Ureter (tissue), 1 donor: ENCODE measurements around the gene POLR3GL. TPM values are rescaled to one million over a fixed set of nuclear protein-coding genes. Genes with fewer than 3 reads are reported as not detected.

ENCODE experiments used
- DNase-seq: peaks from one replicate; pipeline ENCODE4 v3.0.0-alpha.2; 2020; ENCODE audit warnings: low spot score
- total RNA-seq: library from RNA; stranded (reverse); gene quantifications from one replicate; pipeline ENCODE4 v1.2.4, GENCODE V29; 2023
- donor health status: DM: yes; HTN: yes; CAD: no.

The POLR3GL gene
- total RNA-seq, 1 donor from 2014 or later = 21.0 TPM

GRCh38 chr1:145992502-145992936 lies 28.0 kb downstream of the POLR3GL start:
- DNase-seq = no peak

DNA sequence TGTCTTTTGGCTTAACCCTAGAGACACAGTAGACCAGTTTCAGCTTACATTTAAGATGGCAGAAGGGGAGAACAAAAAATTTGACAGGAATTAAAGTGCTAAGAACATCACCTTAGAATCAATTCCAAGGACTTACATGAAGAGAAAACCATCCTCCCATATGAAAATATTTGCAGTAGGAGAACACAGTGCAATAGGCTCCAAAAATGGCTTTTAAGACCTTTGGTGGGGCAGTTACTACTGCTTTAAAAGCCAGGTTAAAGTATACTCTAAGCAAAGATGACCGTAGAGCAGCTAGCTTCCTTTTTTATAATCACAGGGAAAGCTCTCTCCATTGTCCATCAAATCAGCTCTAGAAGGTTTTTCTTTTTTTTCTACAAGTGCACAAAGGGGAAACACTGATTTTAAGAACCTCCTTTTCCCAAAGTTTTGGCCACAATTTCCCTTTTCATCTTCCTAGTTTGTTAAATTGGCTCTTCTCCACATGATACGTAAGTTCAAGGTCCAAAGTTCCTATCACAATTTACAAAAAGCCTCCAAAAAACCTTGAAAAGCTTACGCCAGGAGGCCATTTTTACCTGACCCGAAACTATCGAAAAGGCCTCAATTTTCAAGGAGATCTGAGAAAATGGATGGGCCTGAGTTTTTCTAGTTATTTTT lies 28.6 kb downstream of the POLR3GL start:
- no peak for DNase-seq

DNA sequence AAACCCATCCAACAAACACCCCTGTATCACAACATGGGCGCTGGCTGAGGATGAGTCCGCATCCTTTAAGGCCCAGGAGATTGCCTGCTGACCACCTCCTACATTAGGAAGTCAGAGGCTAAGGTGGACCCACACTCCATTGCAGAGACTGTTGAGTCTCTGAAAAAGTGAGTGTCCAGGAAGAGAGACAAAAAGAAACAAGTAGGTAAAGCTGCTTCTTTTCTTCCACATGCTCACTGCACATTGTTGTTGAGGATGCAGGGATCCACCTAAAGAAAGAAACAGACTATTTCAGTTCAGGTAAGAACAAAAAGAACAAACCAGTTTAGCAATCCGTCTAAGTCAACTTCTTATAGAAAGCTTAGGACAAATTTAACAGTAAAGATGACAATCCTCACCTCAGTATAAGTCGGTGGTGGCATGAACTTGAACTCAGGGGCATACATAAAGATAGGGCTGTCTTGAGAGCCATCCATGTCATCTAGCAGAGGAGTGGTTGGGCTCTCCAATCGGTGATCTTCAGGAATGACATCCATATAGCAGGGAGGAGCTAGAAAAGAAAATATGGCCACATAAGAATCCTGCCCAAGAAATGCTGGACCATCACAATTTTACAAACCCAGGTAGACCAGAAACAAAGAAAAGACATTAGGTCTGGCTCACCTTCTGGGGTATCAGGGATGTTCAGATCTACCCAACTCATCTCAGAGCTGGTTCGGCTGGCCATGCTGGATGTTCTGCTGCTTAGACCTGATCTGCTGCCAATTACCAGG lies 29.3 kb downstream of the POLR3GL start:
- no peak for DNase-seq

- DNase-seq = no peak
Observed at GRCh38 chr1:145994391-145995120, 30.1 kb downstream of the POLR3GL start.

DNA sequence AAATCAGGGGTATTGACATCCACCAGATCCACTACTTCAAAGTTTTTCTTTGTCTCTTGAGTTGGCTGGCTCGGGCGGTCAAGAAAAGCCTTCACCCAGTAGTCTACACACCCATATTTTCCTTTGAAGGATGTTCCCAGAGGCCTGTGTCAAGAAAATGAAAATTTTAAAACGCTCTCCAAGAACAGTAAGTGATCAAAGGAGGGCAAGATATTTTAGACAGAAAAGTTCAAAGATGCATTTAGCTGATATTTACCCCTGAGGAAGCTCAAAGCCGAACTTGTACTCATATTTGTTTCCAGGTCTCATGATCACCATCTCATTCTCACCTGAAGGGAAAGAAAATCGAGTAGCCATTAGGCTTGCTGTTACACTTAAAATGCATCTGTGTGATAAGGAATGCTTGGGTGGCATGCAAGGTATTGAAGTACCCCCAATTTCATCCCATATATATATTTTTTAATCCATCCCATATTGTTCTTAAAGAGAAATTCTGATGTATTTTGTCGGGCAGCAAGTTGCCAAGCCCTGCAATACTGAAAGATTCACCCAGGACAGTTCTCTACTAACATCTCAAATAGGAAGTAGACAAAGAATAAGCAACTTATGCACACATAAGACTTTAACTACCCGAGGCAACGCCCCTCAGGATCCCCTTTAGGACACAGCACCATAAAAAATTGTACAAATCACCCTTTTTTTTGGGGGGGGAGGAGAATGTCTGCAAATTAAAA lies 30.8 kb downstream of the POLR3GL start:
- DNase-seq = no peak

GRCh38 chr1:145995964-145996432 lies 31.5 kb downstream of the POLR3GL start:
- no peak for DNase-seq

GRCh38 chr1:145996433-145997015 lies 32.0 kb downstream of the POLR3GL start, which contains the start of gene TXNIP:
TSS of gene TXNIP (minus strand) at chr1:145996579. CDS start at chr1:145996266, 313 bp downstream.
- DNase-seq = peak; percentile 99

DNA sequence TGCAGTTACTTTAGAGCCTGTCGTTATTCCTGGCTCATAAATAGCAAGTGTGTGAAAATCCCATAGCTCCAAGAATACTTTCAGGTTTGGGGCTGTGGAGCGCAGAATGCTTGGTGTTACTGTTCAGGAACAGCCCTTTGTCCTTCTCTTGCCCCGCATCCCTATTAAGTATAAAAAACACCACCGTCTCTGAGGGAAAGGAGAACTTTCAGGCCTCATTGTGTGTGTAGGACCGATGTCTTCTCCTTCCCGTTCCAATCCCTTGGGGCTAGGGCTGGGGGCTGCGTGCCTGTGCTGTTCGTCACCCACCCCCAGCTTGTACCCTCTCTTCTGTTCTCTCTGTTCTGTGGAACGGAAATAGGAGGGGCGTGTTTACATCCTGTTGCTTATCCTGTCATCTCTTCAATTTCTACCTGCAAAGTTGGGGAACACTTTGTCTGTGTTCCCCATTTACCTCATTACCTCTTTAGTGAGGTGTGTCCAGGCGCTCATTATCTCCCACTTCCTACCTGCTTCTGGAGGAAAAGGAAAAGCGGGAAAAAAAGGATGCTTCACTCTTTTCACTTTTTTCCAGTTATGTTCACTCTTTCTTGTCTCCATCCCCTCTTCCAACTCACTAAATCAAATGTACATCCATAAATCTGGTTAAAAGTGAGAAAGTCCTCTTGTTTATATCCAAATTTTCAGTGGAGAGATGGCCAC lies 32.7 kb downstream of the POLR3GL start:
- no peak for DNase-seq

DNA sequence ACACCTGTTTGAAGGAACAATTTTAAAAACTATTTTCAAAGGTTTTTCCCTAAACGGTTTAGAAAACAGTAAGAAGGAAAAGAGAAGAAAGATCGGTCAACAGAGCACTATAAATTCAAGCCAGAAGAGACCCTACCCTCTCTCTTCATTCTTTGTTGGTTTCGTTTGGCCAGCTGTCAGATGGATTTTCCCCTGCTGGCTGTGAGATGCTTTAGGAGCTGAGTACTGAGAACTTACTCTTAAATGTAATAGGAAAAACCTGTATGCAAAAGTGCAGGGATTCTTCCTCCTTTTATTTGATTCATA lies 33.2 kb downstream of the POLR3GL start:
- no peak for DNase-seq

DNA sequence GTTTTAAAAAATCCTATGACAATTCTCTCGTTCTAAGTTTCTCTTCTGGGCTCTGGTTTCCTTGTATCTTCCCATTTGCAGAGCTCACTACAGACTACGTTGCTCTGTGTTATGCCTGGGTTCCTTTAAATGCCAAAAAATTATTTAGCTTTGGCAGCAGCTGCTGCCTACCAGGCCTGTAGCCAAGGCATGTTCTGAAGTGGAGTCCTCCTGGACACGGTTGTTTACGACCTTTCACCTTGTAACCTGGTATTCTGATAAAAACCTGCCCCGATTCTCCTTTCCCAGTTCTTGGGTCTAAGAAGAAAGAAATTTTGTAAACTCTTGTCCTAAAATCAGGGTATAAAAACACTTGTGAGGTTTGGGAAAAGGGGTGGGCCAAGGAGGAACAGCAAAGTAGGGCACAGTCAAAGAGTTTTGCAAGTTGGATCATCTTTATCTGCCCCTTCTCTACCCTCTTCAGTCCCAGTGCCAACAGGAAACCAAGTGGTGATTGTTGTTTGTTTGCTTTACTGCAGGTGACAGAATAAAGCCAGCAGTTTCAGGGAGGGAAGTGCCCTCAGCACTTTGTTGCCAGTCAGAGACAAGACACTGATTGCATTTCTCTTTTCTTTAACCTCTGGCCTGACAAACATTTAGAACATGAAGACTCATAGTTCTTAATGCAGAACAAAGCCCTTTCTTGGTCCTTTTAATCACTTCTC lies 35.0 kb downstream of the POLR3GL start:
- DNase-seq = no peak

GRCh38 chr1:146001709-146002108 lies 37.2 kb downstream of the POLR3GL start:
- DNase-seq = no peak

DNA sequence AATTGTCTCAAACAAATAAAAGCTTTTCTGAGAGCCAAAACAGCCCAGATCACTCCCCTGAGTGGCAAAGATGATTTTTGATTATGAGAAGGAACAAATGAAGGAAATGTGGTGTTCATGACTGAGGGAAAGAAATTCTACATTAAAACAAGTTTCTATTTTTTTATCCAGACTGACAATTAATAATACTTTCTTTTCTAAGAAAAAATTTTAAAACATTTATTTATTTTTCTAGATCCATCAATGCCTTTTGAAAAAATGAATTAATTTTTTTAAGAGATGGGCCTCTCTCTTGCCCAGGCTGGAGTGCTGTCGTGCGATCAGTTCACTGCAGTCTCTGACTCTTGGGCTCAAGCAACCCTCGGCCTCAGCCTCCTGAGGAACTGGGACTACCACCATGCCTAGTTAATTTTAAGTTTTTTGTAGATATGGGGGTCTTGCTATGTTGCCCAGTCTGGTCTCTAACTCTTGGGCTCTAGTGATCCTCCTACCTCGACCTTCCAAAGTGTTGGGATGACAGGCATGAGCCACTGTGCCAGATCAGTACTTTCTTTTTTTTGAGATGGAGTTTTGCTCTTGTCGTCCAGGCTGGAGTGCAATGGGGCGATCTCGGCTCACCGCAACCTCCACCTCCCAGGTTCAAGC lies 43.1 kb downstream of the POLR3GL start:
- no peak for DNase-seq

DNA sequence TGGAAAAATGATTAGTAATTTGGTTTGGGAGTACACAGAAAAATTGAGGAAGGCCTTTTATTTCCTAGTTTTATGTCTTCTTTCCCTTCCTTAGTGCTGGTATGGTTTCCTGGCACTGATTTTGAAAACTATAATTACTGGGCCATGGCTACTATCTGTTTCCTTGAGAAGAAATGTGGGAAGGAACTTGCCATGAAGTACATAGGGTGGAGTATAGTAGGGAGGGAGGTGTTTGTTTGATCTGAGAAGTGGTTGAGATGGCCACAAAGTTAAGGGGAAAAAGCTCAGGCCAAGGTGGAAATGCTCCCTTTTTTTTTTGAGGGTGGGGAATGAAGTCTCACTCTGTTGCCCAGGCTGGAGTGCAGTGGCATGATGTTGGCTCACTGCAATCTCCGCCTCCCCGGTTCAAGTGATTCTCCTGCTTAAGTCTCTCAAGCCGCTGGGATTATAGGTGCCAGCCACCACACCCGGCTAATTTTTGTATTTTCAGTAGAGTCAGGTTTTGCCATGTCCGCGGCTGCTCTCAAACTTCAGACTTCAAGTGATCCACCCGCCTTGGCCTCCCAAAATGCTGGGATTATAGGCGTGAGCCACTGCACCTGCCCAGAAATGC lies 45.7 kb downstream of the POLR3GL start:
- DNase-seq = no peak

- DNase-seq = no peak
Observed at GRCh38 chr1:146012703-146013558, 48.4 kb downstream of the POLR3GL start.

DNA sequence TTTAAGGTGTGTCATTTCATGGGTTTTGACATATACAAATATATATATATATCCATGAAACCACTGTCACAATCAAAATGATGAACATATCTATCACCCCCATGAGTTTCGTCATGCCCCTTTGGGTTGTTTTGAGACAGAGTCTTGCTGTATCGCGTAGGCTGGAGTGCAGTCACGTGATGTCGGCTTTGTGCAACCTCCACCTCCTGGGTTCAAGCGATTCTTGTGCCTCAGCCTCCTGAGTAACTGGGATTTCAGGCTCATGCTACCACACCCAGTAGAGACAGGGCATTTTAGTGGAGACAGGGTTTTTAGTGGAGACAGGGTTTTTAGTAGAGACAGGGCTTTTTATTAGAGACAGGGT lies 49.1 kb downstream of the POLR3GL start:
- DNase-seq = no peak

- DNase-seq = no peak
Observed at GRCh38 chr1:146016891-146017290, 52.4 kb downstream of the POLR3GL start.

DNA sequence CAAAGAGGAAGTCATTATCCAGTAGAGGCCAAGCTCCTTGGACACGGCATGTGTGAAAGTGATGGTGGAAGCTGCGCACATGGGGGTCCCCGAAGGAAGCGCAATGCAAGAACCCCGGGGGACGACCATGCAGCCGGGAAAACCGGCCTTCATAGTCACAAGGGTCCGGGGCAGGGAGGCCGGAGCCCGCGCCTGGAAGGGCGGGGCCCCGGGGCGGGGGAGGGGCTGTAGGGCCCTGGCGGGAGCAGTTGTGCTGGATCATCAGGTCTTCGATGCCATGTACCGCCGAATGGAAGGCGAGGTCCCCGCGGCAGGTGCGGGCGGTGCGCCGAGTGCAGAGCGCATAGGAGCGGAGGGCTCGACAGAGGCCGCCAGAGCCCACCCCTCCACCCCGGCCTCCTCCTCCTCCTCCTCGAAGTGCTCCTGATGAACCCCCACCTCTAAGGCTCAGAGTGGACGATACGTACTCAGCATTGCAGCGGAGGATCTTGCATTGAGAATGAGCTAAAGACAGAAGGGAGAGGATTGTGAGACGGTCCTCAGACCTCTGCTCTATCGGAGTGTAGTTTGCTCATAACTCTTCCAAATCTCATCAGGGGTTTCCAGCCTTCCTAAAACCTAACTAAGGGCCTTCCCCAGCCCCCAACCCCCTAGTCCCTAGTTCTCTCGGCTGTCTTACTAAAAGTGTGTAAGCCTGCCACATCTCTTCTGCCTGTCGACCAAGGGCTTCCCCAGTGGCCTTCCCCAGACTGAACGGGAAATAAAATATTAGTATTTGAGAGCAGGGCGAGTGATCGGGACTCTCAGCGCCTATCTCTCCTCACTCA lies 55.0 kb downstream of the POLR3GL start:
- no peak for DNase-seq
